Liver (tissue), 3 donors: ENCODE data around the gene NOL11.
"Not testable (repeated sequence)": the region's sequence is repeated elsewhere in the genome, so short reads cannot be mapped to it uniquely, and the experiment has no call there.

ENCODE experiments used
- CTCF ChIP-seq: fragments of 150-350 bp; IDR thresholded peaks from 2 replicates; pipeline ENCODE4 v1.5.1; 2017; ENCODE audit warnings: improper control_type of control experiment, low read depth, low read length; ENCODE audit not compliant: missing input control
- EGR1 ChIP-seq, 2 donors: IDR thresholded peaks; 2 replicates each; pipeline ENCODE4 v1.6.1; 2016 to 2018; ENCODE audit warnings: antibody characterized with exemption in 2 of 2, low read depth in 2 of 2
- FOXA1 ChIP-seq: IDR thresholded peaks from 2 replicates; pipeline ENCODE4 v1.6.1; 2016; ENCODE audit warnings: antibody characterized with exemption
- FOXA2 ChIP-seq: IDR thresholded peaks from 2 replicates; pipeline ENCODE4 v1.6.1; 2016; ENCODE audit warnings: antibody characterized with exemption
- JUND ChIP-seq, 2 donors: IDR thresholded peaks; 2 replicates each; pipeline ENCODE4 v1.6.1; 2016; ENCODE audit warnings: antibody characterized with exemption in 2 of 2
- RAD21 ChIP-seq, 2 donors: IDR thresholded peaks; 2 replicates each; pipeline ENCODE4 v1.6.1; 2016; ENCODE audit warnings: antibody characterized with exemption in 2 of 2, mild to moderate bottlenecking in 2 of 2
- SP1 ChIP-seq: IDR thresholded peaks from 2 replicates; pipeline ENCODE4 v1.6.1; 2018; ENCODE audit warnings: antibody characterized with exemption, mild to moderate bottlenecking
- TAF1 ChIP-seq: conservative IDR thresholded peaks from 2 replicates; pipeline ENCODE4 v1.6.1; 2016; ENCODE audit warnings: antibody characterized with exemption, mild to moderate bottlenecking
- YY1 ChIP-seq: IDR thresholded peaks from 2 replicates; pipeline ENCODE4 v1.6.1; 2016; ENCODE audit warnings: antibody characterized with exemption, mild to moderate bottlenecking
- TF ChIP-seq, protein P1 (sequence below): IDR thresholded peaks from 2 replicates; pipeline ENCODE4 v1.6.1; 2016; ENCODE audit warnings: antibody characterized with exemption
- TF ChIP-seq, protein P2 (sequence below): IDR thresholded peaks from 2 replicates; pipeline ENCODE4 v1.6.1; 2016; ENCODE audit warnings: antibody characterized with exemption
- TF ChIP-seq, protein P3 (sequence below): IDR thresholded peaks from 2 replicates; pipeline ENCODE4 v1.6.1; 2016; ENCODE audit warnings: antibody characterized with exemption, mild to moderate bottlenecking
- donor health status: healthy.
- donor health status: healthy.

- TF ChIP-seq EGR1 (IDR thresholded peaks at IDR 0.05; ENCODE audit: low read depth in 2 of 2); CTCF; FOXA2; JUND (IDR thresholded peaks at IDR 0.05); YY1; TAF1; SP1; RAD21 (IDR thresholded peaks at IDR 0.05); FOXA1: not testable (repeated sequence)
- TF ChIP-seq, protein P1, sequence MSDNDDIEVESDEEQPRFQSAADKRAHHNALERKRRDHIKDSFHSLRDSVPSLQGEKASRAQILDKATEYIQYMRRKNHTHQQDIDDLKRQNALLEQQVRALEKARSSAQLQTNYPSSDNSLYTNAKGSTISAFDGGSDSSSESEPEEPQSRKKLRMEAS = not testable (repeated sequence)
- TF ChIP-seq, protein P2, sequence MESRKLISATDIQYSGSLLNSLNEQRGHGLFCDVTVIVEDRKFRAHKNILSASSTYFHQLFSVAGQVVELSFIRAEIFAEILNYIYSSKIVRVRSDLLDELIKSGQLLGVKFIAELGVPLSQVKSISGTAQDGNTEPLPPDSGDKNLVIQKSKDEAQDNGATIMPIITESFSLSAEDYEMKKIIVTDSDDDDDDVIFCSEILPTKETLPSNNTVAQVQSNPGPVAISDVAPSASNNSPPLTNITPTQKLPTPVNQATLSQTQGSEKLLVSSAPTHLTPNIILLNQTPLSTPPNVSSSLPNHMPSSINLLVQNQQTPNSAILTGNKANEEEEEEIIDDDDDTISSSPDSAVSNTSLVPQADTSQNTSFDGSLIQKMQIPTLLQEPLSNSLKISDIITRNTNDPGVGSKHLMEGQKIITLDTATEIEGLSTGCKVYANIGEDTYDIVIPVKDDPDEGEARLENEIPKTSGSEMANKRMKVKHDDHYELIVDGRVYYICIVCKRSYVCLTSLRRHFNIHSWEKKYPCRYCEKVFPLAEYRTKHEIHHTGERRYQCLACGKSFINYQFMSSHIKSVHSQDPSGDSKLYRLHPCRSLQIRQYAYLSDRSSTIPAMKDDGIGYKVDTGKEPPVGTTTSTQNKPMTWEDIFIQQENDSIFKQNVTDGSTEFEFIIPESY = not testable (repeated sequence)
- TF ChIP-seq, protein P3, sequence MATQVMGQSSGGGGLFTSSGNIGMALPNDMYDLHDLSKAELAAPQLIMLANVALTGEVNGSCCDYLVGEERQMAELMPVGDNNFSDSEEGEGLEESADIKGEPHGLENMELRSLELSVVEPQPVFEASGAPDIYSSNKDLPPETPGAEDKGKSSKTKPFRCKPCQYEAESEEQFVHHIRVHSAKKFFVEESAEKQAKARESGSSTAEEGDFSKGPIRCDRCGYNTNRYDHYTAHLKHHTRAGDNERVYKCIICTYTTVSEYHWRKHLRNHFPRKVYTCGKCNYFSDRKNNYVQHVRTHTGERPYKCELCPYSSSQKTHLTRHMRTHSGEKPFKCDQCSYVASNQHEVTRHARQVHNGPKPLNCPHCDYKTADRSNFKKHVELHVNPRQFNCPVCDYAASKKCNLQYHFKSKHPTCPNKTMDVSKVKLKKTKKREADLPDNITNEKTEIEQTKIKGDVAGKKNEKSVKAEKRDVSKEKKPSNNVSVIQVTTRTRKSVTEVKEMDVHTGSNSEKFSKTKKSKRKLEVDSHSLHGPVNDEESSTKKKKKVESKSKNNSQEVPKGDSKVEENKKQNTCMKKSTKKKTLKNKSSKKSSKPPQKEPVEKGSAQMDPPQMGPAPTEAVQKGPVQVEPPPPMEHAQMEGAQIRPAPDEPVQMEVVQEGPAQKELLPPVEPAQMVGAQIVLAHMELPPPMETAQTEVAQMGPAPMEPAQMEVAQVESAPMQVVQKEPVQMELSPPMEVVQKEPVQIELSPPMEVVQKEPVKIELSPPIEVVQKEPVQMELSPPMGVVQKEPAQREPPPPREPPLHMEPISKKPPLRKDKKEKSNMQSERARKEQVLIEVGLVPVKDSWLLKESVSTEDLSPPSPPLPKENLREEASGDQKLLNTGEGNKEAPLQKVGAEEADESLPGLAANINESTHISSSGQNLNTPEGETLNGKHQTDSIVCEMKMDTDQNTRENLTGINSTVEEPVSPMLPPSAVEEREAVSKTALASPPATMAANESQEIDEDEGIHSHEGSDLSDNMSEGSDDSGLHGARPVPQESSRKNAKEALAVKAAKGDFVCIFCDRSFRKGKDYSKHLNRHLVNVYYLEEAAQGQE = not testable (repeated sequence)
Observed at GRCh38 chr17:67752160-67752559, 34.4 kb downstream of the NOL11 start.
